Measurements from ENCODE around the gene NAV2.

GRCh38 chr11:19779740-19780139 lies 67.1 kb downstream of the NAV2 start:
- TF ChIP-seq POLR2AphosphoS5 (IDR thresholded peaks at IDR 0.05; ENCODE audit: borderline replicate concordance, low read depth, low read length) (no peak), EZH2 (IDR thresholded peaks at IDR 0.05) (no peak), FOXP2 (optimal IDR thresholded peaks at IDR 0.05; ENCODE audit: control extremely low read depth, extremely low read length, insufficient read depth) (no peak)

All from SK-N-MC (cell line).